Islet precursor cell (in vitro differentiated cells): ENCODE results near the gene ZNF195.
A peak's percentile ranks its signal among the peaks of the same experiment; 100 is the strongest.
"Not testable (repeated sequence)": the region's sequence is repeated elsewhere in the genome, so short reads cannot be mapped to it uniquely, and the experiment has no call there.

ENCODE experiments used
- DNase-seq: peaks from one replicate; pipeline ENCODE4 v3.0.0-alpha.2; 2018

The ZNF195 gene

GRCh38 chr11:3378426-3379423 is at the start of gene ZNF195:
ZNF195 (minus strand) TSS chr11:3379146; CDS start chr11:3379040, 106 bp downstream.
- DNase-seq = peak; percentile 100

GRCh38 chr11:3428076-3428475 is 49.1 kb upstream of the ZNF195 start:
- not testable (repeated sequence) for DNase-seq

DNA sequence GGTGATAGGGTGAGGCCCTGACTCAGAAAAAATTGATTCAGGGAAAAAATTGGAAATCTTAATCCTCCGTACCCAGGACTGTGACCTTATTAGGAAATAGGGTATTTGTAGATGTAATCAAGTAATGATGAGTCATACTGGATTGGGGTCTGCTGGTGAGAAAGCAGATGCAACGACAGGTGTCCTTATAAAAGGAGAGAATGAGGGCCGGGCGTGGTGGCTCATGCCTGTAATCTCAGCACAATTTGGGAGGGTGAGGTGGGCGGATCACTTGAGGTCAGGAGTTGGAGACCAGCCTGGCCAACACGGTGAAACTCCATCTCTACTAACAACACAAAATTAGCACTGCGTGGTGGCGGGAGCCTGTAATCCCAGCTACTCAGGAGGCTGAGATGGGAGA is 47.6 kb upstream of the ZNF195 start:
- not testable (repeated sequence) for DNase-seq

DNA sequence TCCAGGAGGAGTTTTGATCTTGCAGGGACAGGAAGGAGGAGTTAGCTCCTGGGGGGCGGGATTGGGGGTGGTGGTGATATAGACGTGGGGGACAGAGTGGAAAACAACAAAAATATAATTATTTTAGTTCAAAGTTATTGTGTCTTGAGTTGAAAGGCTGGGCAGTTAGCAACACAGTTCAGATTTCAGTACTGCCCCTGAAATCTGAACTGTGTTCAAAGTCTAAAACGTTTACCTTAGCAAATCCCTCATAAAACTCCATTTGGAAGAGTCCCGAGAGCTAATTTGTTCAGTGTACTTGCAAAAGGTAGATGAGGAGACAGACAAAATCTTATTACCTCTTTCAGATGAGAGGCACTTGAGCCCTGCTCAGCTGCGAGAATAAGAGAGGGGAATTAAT is 45.0 kb upstream of the ZNF195 start:
- not testable (repeated sequence) for DNase-seq

- DNase-seq = not testable (repeated sequence)
Observed at GRCh38 chr11:3423138-3423731, 44.3 kb upstream of the ZNF195 start.

GRCh38 chr11:3422380-3423137 is 43.6 kb upstream of the ZNF195 start:
- peak; percentile 99 for DNase-seq

DNA sequence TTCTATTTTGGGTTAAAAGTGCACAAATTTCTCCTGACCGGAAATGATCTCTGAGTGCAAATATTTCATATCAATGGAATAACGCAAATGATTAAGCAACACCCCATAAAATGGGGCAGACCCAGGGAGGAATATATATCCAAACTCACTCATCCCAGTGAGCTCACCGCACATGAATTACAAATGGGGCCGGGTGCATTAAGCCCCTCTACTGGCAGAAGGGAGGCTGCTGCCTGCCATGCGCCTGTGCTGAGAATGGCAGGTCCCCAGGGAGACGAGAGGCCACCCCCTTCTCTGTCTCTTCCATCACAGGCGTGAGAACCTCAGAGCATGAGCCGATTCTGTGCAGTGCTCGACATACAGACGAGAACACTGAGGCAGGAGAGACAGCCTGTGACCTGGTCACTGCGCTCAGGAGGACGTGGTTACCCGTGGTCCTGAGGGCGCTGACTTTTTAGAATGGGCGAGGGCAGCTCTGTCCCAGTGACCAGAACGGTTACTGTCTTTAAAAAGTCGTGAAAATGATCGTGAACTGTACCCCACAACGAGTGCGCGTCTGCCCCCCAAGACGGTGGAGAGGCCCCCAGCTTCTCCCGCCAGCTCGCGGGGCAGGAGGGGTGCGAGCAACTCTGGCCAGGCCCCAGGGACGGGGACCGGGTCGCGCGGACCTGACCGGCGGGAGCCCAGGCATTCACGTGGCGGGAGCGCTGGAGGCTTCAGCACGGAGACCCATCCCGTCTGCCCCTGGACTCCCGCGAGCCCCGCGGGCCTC is 42.8 kb upstream of the ZNF195 start:
- DNase-seq = not testable (repeated sequence)

DNA sequence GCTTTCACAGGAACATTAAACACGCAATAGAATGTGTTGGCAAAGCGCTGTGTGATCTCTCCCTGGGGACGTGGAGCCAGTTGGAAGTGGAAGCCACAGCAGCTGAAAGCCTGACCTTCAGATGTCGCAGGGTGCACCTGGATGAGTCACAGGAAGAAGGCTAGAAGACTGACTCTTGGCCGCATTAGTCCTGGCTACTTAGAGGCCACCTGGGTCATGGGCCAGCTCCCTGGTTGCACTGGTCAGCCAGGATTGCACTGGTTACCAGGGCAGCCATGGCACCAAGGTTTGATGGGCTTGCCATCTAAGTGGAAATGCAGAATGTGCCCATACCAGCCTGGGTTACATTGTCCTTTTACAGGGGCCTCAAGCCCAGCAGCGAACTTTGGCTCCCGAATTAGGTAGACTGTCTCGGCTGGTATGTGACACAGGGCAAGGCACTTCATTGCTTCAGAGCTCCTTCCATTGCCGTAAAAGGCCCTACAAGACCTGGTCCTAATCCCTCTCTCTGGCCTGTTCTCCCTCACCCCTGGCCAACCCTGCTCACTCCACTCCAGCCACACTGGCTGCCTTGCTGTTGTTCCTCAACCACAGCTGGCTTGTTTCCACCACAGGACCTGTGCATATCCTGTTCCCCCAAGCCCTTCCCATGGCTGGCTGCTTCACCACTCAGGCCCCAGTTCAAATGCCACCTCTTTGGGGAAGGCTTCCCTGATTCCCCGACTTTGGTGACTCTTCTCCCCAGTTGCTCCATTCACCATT is 41.5 kb upstream of the ZNF195 start:
- not testable (repeated sequence) for DNase-seq

DNA sequence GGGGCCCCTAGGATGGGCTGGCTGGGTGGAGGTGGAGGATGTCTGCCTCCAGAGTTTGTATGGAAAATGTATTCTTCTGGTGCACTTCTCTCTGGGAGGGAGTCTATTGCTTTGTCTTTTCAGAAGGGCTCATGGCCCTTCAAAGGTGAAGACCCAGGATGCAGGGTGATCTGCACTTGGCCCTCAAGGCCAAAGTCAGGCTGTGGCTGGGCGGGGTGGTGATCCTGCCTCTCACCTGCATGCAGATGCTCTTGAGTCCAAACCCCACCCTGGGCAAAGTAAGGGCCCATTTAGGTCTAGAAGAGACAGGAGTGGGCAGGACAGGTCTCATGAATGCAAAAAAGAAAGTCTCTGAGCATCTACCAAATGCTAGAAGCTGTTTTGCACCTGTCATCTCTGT is 40.5 kb upstream of the ZNF195 start:
- DNase-seq = not testable (repeated sequence)

DNA sequence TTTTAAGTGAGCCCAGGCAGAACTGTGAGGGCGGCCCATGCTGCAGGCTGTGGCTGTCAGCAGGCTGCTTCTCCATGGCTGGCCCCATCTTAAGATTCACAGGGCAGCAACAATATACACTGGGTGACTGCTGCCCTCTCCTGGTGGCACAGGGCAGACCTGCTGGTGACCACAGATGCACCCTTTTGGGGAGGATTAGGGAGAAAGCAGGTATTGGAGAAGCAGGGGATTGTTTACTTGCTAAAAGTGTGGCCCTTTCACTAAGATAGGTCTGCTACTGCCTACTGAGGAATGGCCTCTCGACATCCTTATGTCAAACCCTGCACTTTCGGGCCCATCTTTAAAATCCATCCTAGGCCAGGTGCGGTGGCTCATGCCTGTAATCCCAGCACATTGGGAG is 38.1 kb upstream of the ZNF195 start:
- peak; percentile 80 for DNase-seq

GRCh38 chr11:3415301-3415700 is 36.4 kb upstream of the ZNF195 start:
- DNase-seq = not testable (repeated sequence)

DNA sequence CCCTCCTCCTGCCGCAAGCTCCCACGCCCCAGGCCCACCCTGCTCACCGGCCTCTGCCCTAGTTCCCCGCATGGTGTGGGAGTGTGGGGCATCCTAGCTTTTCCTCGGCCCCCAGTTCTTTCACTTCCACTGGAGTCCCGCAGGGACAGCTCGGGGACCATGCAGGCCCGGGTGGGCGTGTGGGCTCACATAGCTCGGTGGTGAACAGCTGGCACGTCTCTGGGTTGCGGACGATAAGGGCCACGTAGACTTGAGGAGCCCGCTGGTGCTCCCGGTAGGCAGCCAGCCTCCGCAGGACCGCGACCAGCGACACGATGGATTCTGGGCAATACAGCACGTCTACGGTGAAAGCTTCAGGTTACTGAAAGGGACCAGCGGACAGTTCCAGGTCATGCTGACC is 34.7 kb upstream of the ZNF195 start:
- not testable (repeated sequence) for DNase-seq

GRCh38 chr11:3412837-3413236 is 33.9 kb upstream of the ZNF195 start:
- no peak for DNase-seq

DNA sequence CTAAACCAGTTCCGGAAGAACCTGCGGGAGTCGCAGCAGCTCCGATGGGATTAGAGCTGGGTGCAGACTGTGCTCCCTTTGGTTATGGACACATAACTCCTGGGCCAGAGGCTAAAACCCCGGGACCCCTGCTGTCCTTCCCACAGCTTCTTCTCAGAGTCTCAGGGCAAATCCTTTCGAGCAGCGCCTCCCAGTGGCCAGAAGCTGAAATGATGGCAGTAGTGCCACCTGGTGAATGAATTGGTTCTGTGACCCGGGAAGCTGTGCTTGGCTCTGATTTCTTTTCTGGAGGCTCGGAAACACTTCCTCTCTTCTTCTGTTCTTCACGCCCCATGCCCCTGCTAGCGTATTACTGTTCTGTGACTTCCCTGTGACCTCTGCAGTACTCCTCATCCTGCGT is 29.8 kb upstream of the ZNF195 start:
- DNase-seq = peak; percentile 91

DNA sequence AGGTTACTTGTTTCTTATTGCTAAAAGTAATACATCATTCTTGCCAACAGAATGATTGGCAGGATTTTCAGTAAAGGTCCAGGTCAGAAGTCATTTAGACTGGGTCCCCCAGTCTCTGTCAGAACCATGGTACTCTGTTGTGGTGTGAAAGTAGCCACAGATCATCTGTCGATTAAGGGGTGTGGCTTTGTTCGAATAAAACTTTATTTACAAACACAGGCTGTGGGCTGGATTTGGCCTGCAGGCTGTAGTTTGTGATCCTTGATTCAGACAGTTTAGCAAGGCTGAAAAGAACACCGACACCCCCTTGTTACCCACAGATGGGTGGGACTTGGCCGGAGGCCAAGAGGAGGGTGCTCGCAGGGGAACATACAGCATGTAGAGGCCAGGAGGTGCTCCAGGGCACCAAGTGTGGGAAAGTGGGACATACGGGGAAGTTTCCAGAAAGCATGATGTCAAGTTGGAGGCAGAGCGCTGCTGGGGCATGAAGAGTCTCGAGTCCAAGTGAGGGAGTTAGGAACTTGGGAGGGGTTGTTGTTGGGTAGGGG is 29.2 kb upstream of the ZNF195 start:
- DNase-seq = not testable (repeated sequence)

- DNase-seq = not testable (repeated sequence)
Observed at GRCh38 chr11:3406937-3407336, 28.0 kb upstream of the ZNF195 start.

DNA sequence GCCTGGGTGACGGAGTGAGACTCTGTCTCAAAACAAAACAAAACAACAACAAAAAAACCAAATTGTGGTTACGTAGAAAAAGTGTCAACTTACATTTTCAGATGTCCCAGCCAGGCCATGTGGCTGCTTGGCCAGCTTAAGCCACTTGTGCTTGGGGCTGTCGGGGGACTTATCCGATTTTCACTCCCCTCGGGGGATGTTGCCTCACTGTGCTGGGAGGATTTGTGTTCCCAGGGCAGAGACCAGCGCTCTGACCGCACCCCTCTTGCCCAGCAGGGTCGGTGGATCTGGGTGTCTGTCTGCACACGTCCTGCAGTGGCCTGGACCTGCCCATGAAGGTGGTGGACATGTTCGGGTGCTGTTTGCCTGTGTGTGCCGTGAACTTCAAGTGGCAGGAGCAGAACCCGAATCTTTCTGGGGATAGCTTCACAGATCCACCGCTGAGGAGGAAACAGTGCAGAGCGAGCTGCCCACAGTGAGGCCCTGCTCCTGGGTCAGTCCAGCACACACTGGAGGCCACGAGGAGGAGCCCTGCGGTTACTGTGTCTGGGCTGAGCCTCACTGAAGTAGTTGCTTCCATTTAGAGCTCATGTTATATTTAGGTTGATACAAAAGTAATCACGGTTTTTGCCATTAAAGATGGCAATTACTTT is 27.4 kb upstream of the ZNF195 start:
- not testable (repeated sequence) for DNase-seq

DNA sequence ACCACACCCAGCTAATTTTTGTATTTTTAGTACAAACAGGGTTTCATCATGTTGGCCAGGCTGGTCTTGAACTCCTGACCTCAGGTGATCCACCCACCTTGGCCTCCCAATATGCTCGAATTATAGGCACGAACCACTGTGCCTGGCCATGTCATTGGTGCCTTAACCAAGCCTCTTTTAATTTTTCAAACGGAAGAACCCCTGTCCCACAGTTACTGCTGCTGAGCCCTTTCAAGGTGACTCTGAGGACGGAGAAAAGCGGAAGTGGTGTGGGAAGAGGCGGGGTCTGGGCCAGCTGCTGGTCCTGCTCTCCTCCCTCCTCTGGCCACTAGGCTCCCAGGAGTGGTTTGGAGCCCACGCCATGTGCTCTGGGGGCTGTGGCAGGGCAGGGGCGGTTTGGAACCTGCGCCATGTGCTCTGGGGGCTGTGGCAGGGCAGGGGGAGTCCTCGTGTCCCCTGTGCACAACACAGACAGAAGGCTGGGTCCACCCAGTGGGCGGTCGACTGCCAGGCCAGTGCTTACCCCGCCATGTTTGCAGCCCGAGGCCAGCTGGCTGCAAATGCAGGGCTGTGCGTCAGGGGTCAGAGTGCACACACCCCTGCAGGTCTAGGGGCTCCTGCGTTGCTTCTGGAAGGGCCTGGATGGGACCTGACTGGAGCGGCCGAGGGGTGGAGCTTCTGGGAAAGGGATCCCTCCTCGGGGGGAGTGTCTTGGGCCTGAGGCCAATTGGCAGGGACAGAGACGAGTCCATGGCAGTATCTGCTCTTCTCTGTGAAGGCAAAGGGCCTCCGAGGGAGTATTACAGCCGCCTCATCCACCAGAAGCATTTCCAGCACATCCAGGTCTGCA is 25.4 kb upstream of the ZNF195 start:
- not testable (repeated sequence) for DNase-seq

- not testable (repeated sequence) for DNase-seq
Observed at GRCh38 chr11:3402861-3403250, 23.9 kb upstream of the ZNF195 start.
